Kidney capillary endothelial cell (primary cell): ENCODE data around the gene LDB2.
A peak's percentile ranks its signal among the peaks of the same experiment; 100 is the strongest.

Source experiments
- DNase-seq: peaks from one replicate; pipeline ENCODE4 v3.0.0-alpha.2; 2018; ENCODE audit warnings: low spot score

LDB2 gene

DNA sequence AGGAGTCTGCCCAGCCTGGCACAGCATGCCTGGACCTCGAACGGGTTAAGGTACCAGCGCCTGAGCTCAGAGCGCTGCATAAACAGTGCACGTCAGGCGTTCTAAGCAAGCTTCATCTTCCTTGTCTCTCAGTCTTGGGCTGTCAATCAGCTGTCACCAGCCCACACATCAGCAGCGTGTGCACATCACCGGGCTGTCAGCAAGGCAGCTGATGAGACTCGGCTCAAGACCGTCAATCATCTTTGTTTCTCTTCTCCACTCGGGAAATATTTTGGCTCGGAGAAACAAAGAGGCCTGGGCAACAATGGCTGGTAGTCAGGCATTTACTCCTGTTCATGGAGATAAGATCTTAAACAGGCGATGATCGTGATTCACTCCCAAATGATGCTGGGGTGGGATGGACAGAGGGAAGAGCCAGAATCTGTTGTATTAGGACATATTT, 141.3 kb downstream of the LDB2 start:
- no peak for DNase-seq

DNA sequence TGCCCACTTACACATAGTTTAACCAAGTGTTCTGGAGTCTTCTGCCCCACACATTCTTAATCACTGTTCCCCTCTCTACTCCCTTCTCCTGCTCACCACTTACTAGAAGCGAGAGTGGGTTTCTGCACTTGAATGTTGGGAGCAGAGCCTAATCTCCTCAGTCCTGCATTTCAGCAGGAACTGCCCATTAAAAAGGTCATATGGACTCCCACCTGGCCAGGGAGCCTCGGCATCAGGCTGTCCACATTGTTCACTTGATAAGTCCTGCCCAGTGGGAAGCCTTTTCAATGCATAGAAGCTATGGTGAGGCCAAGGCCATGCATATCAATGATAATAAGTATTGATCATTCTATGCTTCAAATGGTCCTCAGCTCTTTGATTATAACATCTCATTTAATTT, 144.3 kb downstream of the LDB2 start:
- DNase-seq, result no peak

DNA sequence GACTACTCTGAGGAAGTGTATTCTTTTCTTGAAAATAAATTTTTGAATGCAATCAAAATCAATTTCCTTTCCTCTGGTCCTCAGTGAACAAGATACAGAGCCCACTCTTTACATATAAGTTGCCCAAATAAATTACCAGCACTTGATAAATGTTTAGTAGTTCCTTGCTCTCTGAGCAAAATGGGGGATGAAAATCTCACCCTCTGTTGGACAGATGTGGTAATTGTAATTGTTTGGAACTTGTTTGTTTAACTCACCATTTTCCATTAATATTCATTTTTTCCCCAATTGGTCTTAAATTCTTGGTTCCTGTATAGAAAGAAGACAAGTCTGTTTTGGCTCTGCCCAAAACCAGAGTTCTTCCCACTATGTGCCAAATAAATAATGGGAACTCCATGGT, 146.3 kb downstream of the LDB2 start:
- peak; percentile 16 for DNase-seq

DNA sequence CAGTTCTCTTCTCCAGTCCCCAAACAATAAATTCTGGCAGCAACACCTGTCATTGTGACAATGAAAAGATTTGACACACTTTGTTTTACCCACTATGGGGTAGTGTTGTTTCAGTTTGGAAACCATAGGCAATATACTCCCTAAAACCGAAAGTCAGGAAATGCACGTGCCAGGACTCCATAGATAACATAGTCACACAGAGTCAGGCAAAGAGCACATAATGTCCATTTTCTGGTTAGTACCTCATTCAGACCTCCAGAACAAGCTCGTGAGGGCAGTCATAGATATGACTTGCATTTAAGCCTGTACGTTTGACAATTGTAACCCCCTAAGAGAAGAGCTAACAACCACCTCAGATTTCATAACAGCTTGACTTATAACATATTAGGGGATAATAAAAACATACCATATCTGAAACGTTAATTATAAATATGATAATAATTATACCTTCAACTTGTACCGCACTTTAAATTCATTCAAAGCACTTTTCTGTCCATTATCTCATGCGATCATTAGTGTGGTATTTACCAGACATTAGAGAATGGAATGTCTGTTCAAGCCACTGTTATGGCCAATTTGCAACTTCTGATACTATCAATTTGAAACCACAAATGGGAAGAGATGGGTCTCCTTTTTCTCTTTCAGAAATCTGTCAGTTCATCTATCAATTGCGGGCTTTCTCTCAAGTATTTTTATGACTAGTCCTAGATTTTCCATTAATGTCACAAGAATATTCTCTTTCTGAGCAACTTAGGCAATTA, 147.4 kb downstream of the LDB2 start:
- DNase-seq, result no peak

DNA sequence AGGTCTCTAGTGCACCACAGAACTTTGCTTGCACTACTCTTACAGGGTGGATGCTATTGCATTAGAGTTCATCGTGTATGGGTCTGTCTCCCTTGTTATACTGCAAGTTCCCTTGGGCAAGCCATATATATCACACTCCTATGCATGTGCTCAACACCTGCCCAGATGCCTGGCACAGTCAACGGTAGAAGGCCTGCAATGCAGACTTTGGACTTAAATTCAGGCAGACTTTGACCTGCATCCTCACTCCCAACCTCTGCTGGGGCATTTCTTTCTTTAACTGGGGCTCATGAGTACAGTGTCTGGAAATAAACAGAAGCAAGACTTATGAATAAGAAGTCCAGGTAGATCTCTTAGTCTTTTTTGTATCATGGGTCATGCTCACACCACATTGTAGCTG, 148.2 kb downstream of the LDB2 start:
- no peak for DNase-seq

DNA sequence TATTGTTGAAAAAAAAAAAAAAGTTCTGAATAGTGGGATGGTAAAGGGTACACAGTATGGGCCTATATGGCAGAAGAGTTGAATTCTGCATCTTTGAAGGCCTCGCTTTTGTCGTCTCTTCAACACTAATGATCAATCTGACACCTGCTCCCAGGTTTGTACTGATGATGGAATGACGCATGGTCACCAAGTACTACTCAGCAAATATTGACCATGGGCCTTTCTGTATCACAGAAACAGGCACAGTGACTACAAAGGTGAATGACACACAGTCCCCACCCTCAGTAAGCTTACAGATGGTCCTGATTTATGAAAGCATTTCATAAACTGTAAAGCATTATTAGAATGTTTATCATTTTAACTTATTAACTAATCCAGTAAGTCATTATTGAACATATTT, 152.6 kb downstream of the LDB2 start:
- no peak for DNase-seq

DNA sequence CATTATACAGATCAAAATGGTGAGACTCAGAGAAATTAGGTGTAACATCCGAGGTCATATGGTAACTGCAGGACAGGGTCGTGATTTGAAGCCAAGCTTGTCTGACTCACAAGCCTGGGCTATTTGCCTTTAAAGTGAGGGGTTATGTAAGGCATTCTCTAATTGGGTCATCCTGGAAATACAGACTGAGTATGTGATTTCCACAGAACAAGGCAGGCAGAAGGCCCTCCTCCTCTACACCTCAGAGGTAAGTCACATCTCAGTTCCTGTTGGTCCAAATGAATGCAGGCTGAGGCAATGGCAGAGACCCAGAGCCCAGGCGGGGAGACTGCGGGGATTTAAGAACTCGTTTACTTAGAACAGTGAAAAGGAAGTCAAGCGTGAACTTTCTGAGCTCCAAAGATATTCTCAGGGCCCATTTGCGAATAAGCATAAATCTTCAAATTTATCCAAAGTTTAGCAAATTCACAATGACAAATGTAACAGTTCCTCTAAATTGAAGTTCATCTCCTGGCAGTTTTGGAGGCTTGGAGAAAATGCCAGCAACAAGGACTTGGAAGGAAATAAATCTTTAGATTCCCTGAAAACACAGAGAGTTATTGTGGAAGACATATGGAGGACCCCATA, 153.3 kb downstream of the LDB2 start:
- DNase-seq, result no peak

DNA sequence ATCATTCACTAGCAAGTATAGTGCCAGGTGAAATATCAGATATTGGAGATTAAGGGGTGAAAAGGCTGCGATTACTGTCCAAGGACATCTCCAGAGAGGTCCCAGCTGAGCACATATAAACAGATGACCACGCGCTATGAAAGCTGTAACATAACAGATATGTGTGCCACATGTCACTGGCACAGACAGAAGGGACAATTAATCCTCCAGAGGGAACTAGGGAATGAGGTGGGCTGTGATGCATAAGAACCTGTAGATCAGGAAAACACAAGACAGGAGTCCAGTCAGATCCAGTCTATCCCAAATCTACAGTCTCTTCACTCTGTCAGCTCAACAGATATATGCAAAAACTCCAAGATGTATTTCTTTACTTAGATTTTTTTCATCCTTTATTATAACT, 157.2 kb downstream of the LDB2 start:
- no peak for DNase-seq

DNA sequence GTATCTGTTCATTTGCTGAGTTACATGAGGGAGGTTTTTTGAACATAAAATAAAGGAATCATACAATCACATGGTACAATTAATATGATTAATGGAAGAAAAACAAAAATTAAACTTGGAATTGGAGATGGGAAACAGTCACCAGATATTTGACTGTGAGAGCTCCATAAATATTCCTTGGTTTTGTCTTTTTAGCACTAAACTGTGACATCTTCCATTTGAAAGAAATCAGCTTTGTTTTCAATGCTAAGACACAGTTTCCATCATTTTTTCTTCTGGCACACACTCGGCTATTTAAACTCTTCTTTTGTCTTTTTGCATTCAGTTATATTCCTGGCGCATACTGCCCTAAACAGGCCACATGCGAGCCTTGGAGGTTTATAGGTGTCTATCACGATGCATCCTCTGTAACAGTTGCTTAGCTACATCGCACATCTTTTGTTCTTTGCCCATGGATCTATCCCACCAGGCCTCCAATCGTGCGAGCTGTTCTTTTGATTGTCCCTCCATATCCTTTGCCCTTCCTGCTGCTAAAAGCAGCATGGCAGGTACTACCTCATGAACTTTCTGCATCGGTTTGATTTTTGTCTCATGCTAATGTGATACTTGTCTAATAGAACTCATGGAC, 158.3 kb downstream of the LDB2 start:
- DNase-seq, result no peak

DNA sequence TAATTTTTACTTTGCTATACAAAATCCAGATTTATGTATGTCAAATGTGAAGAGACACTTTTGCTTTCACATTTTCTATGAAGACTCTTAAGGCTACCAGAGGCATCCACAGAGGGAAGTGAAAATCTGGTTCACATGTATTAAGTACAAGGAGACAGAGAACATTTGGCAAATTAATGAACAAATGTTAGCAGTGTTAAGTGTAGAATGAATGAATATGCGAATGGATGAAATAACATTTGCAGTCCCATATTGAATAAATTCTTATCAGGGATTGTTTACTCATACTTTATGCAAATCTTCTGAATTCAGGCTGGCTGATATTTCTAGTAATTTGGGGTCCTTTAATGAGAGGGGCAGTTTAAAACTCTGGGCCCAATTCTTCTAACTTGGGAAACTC, 159.9 kb downstream of the LDB2 start:
- DNase-seq, result no peak

DNA sequence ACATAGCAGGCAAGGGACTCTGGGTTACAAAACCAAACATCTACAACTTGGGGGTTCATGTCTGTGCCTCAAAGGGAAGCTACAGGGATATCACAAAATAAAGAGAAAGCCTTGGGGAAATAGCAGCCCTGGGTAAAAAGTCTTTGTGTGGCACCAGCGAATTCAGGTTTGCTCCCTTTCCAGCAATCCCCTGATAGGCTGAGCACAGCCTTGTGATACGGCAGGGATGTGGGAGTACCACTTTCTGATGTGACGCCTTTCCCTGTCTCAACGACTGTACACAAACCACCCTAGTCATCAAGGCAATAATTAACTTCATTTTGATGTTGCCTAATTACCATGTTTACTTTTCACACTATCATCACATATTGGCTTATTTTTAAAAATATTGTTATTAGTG, 164.9 kb downstream of the LDB2 start:
- DNase-seq, result no peak

DNA sequence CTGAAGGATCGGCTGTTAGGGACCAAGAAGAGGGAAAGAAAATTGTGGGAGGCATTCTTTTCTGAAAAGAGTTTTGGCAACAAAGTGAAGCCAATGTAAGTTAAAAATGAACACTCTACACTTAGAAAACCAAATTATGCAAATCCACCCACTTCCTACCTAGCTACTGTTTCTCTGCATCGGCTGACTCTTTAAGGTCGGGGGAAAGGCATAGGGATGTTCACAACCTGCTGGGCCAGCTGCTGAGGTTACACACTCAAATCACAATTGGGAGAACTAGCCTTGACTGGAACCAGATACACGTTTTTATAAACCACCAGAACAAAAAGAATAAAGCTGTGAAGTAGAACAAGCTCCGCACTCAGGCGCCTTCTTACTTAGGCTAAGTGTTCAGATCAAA, 165.7 kb downstream of the LDB2 start:
- DNase-seq, result no peak

DNA sequence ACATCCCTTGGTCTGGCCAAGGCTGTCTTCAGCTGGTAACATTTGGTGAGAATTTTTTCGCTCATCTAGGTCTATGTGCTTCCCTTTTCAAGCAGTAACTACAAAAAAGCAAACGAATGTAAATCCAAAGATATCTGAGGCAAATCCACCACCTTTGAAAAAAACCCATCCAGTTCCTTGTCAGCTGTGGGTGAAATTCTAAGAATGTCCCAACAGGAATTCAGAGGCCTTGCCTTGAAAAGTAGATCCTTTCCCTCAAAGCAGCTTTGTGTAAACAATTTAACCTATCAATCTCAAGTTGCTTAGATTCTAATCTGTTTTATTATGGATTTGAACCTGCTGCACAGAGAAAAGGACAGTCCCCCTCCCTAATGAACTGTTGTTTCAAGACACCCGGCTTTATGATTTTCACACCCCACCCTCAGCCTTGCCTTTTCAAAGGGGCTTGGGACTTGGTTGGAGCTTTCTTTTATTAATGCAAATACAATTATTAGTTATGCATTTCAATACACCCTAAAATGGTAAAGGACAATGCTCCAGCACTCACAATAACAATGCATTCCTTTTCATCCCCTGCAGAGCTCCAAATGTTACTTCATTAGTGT, 166.6 kb downstream of the LDB2 start:
- no peak for DNase-seq

DNA sequence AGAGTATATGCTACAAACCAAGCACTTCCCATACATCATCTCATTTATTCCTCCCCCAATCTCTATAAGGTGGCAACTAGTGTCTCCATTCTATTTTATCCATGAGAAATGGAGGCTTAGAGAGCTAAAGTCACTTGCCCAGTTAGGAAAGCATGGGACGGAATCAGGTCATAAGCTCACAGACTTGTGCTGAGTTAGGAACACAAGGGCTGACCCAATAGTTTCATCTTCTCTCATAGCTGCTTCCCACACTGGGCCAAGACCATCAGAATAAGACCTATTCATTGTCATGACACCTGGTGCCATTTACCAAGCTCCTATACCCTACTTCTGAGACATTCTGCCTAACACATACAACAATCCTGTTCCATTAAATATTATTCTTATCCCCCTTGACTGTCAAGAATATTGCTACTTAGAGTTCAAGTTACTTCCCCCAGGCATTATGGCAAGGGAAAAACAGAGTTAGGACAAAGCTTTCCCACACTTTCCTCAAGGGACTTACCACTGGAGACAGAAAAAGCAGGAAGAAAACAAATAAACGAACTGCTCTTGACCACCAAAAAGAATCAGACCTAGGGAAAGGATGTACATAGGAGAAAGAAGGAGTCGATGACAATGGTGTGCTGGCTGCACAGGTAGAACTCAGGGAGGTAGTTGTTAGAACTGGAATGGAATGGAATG, 167.8 kb downstream of the LDB2 start:
- no peak for DNase-seq

DNA sequence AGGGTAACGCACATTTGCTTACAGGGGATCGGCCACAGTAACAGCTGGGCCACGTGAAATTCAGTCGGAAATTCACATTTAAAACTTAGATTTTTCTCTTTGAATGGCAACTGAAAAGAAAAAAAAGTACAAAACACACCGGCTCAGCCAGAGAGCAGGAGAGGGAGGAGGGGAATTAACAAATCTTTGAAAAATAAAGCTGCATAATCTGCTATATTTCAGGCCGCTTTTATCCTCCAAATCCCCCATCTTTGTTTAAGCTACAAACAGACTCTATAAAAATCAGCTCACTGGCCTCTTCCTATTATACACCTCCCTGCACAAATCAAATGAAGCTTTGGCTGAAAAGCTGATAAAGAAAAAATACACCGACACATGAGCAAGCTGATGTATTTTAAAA, 169.1 kb downstream of the LDB2 start:
- DNase-seq, result no peak

DNA sequence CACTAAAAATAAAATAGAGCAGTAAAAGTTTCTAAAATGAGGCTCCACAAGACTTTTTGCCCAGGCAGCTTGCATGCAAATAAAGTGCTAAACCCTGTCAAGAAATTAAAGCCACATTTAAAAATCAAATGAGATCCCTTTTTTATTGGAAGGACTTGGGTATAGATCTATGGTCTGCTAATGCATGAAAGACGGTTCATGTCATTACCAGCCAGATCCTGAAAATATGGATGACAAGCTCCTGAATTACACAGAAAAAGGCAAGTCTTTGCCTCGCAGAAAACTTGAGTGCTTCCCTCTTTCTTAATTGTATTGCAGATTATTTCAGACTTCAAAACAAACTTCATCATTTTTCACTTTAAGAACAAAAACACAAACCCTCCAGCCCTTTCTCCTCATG, 169.6 kb downstream of the LDB2 start:
- no peak for DNase-seq

DNA sequence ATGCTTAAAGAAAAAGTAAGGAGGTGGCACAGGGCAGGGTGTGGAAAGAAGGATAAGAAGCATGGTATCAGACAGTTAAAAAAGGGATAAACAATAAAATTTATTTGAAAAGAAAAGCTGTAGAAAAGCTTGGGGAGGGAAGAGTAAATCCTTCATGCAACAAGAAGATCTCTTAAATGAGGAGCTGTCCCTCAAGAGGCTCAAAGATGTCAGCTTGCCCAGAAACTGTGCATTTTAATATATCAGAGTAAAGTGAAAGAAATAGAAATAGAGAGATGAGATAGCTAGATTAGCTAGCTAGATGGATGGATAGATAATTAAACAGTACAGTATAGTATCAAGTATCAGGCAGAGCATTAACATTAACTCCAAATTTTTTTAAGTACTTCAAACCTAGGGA, 170.3 kb downstream of the LDB2 start:
- DNase-seq, result no peak

DNA sequence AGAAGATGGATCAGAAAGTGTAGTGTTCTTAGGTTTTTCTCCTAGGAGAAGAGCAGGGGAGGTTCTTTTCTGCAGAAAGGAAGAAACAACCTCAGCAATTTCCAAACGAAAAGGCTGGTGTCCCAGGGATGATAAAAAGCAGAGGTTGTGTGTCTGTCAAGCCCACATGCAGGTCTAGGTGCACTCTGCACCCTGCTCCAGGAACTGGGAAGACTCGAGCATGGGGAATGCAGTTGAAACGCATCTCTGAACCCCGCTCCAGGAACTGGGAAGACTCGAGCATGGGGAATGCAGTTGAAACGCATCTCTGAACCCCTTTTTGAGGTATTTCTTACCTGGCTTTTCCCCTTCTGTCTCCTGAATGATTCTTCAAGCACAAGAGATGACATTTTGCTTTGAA, 171.2 kb downstream of the LDB2 start:
- no peak for DNase-seq

DNA sequence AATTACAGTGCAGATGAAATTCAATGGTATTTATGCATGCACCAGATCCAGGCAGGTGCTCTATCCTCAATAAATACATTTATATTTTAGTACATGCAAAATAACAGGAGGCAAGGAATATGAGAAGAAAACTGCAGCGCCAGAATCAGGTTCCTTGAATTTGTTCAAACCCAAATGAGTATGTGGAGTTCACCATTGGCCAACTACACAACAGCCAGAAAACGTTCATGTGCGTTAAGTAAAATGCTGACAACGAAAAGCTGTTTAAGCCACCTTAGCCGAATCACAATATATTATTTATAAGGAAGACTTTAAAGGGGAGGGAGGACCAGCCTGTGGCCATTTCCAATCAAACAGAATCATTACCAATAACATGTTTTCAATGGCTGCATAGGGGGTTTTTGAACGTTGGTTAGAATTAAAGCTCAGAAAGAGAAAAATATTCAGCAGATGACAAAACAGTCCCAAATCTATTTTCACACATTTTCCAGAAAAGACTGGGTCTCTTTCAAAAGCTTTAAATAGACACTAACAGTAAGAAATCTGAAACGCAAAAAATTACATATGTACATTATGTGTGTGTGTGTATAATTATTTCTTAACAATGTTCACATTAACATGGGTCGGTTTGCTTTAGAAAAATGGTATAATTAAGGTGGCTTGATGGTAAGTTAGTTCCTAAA, 171.9 kb downstream of the LDB2 start:
- DNase-seq, result no peak

DNA sequence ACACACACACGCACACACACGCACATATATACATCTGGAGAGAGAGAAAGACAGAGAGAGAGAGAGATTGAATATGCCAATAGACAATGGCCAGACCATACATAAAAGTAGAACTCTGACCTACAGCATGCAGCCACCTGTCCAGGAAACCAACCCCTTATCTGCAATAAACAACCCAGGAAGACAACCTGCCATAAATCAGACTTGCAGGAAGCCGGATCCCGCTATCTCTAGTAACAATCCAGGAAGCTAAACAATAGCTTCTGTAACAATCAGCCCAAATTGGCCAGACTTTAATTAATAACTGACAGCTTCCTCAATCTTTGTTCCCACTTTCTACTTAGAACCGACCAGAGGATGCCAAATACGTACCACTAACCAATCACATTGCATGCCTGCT, 173.2 kb downstream of the LDB2 start:
- no peak for DNase-seq

DNA sequence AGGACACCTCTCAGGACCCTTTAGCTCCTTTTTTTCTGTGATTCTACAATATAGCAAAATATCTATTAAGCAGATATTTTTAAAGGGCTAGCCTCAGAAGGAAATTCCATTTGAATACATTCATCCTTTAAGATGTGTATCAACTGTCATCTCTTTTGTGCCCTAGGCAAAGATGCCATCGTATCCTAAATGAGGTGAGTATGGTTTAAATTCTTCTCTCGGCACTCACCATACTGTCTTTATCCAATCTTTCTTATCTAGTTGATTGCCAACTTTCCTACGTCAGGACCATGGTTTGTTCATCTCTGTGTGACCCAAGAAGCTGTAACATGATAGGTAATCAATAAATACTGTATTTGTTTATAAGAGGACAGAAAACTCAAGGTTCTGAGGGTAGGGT, 176.0 kb downstream of the LDB2 start:
- no peak for DNase-seq
